ENCODE results near the gene SCFD2.

The SCFD2 gene

DNA sequence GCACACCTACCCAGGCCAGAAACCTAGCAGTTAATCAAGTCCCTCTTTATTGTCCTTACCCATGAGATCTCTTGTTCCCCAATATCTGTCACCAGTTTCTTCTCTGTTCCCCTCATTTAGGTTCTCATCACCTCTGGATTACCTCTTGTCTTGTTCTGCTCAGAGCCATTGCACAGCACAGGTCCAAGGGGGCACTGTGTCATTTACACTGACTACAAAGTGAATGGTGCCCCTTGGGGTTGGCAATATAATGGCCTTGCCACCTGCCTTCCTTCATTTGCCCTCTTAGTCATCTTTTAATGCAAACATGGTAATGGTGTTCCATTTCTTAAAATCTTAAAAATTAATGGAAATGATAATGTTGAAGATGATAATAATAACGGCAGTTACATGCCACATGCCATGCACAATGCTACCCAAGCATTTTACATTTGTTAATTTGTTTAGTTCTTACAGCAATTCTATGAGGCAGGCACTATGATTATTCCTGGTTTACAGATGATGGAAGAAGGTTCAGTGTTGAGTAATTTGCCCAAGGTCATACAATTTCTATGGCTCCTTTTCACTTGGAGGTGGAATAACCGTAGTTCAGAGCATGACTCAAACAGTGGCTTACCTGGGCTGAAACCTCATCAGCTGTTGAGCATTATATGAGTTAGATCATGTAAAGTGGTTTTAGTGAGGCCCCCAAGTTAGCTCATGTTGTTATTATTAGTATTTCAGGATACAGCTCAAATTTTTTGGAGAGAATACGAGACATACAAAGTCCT, 385.9 kb downstream of the SCFD2 start:
- no peak for DNase-seq

DNA sequence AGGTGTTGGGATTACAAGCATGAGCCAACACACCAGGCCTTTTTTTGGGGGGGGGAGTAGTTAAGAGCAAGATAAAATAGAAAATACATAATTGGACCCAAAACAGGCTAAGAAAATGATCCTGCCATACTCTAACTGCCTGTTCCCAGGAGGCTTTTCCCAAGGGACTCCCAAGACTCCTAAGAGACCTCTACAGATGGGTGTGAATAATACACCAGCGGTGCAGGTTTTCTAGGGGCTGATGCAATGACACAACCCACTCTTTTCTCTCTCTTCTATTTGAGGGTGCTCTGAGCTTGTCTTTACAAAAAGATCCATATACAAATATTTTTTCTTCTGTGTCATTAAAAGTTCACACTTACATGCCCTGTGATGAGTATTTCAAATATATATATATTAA, 386.8 kb downstream of the SCFD2 start:
- DNase-seq: no peak

DNA sequence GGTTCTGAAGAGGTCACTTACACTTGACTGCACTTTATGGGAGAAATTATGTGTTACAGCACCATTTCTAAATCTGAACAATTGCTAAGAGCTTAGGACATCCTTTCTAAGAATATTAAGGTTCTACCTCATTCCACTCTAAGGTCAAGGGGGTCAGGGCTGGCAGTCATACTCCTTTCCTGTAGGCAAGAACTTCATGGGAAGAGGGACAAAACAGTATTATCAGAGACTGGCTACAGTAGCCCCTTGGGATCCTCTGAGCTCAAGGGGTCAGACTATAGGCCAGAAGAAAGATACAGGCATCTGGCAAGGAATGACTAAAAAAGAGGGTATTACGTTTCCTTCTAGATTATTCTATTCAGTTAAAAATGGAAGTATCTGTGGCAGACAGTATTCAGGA, 388.6 kb downstream of the SCFD2 start:
- no peak for DNase-seq

DNA sequence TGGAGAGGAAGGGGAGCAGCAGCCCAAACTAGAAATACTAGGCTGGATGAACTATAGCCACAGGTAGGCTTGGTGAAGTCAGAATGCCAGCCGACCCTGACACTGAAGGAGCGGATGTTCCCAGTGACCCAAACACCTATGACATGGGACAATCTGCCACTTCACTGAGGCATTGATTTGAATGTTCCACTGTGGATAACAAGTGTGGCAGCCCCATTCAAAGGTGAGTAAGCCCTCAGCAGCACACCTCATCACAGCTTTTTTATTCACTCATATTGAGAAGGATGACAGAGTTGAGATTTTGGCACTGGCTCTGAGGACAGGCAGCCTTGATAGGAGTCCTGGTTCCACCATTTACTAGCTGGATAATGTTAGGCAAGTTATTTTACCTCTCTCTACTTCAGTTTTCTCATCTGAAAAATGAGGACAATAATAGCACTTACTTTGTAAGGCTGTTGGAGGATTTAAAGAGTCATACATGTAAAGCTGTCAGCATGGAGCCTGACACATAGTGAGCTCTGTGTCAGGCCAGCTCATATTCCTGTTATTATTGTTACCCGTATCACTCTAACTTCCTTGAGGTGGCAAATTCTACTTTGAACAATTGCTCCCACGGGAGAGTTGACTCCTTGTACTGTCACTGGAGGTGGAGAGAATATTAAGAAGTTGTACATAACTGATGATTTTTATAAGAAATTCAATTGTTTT, 389.2 kb downstream of the SCFD2 start:
- no peak for DNase-seq

DNA sequence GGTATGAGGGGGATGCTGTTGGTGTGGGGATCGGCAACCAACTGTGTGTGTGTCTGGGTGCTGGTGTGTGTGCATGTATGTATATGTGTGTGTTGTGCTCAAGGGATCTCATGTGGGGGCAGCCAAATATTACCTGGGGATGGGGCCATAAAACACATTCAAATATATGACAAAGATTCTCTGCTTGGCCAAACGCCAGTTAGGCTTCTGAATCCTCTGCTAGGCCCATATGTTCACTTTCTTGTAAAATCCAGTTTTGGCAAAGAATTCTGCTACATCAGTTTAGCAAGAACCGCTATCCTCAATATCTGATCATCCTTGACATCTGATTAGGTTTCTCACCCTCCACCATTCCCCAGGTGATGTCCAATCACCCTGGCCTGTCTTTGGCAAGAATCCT, 397.2 kb downstream of the SCFD2 start:
- DNase-seq: no peak

DNA sequence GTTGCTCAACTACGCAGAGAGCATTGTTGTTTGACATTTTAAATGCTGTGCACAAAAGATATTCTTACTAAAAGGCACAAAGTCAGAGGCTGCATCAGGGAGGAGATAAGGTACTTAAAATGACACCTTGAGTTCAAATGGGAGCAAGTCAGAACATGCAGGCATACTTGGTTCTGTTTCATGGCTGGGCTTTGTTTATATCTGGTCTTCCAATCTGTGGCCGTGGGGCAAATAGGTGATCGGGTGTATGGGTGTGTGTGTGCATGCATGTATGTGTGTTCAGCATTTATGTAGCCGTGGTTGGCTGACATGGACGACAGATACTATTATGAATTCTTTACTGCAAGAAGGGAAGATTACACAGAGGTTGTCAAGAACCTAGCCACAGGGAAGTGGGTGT, 397.6 kb downstream of the SCFD2 start:
- no peak for DNase-seq

DNA sequence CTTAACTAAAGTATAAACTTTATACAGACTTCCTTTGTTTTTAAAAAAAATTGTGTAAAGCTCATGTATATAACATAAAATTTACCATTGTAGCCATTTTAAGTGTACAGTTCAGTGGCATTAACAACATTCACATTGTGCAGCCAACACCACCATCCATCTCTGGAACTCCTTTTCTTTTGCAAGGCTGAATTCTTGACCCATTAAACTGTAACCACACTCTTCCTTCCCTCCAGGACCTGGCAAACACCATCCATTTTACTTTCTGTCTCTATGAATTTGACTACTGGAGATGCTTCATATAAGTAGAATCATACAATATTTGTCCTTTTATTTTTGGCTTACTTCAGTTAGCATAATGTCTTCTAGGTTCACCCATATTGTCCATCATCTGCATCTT, 399.1 kb downstream of the SCFD2 start:
- DNase-seq: no peak

DNA sequence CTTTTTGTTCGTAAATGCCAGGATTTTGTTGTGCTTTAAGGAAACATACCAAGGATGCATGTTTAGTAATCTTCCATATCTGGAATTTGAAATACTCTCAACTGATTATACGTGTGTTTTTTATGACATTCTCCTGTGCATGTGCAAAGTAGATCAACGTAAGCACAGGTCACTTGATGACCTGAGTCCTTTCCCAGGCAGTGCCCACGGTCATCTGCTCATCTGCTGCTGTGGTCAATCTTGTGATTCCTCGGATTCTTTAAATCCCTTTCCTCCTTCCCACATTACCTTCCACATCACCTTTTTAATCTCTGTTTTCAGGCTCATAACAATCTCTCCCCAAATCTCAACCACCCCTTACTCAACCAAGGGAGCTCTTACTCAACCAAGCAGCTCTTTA, 399.7 kb downstream of the SCFD2 start:
- no peak for DNase-seq

DNA sequence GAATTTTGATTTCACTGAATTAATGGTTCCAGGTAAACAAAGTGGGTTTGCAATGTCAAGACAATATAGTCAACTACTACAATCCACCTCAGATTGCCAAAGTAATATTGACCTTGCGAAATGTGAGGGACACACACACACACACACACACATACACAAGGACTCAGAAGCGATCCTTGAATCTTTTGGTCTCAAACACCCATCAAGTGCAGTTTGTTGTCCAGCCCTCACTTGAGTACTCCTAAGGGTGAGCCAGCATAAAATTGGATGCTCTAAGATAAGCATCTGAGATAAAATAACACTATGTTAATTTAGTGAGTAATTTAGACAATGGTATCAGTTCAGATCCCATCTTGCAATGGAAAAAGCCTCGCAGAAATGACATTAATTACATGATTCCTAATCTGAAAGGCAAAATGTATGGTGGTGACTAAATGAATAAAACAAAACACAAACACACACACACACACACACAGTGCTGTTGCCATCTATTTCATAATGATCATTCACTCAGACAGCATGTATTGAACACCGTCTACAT, 401.2 kb downstream of the SCFD2 start:
- DNase-seq: no peak

DNA sequence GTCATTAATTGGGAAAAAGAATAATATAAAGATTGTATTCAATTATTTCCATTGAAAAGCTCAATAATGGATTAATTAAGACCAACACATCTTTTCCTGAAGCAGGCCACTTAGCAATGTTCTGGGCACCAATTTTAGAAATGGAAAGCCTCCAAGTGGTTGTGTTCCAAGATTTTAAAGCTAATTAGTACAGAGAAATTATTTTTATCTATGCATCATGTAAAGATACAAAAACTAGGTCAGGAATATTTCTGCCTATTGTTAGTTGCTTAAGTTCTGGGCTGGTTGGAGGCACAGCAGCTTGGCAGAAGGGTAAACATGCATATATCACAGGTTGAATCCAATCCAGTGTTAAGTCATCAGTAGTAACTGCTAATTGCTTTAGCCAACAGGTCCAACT, 401.9 kb downstream of the SCFD2 start:
- DNase-seq: no peak

DNA sequence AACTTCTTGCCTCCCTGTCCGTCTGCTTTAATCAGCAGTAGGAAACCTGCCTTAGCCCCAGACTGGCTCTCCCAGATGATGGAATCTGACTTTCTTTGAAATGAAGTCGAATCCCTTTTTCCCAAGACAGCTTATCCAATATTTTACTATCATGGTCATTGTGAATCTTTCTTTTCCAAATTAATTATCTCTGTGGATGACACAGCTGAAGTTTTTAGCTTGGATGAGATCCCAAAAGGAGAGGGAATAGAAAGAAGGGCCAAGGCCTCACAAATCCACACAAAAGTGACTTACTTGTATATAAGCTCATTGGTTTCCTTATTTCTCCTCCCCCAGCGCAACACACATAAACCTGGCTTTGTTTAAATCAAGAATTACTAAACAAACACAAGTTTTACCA, 403.1 kb downstream of the SCFD2 start:
- no peak for DNase-seq

DNA sequence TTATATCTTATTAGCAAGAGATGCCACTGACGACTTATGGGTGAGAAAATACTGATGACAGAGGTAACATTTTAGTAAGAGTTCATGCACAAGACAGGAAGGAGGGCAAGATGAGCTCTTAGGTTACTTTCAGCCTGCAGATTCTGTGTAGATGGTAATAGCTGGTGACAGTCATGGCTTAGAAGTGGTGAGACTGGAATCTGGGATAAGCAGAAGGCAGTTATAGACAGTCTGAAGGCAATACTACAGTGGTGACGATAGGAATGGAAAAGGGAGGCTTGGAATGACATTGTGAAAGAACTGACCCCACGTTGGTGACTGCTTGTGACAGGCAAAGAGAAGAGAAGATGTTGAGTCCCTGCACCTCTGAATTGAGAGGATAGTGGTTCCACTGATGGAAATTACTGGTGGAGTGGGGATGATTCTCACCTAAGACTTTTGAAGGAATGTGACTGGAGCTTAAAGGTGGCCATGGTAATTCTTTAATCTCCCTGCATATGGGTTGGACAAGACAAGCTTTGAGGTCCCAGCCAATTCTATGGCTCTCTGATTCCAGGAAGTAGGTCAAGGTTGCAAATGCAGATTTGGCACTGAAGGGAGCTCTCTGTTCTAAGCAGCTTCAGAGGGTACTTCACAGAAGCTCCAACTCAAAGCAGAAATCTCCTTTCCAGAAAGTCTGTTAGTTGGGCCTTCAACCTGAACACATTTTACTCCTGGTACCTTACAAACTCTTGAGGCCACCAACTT, 404.0 kb downstream of the SCFD2 start:
- DNase-seq: no peak

DNA sequence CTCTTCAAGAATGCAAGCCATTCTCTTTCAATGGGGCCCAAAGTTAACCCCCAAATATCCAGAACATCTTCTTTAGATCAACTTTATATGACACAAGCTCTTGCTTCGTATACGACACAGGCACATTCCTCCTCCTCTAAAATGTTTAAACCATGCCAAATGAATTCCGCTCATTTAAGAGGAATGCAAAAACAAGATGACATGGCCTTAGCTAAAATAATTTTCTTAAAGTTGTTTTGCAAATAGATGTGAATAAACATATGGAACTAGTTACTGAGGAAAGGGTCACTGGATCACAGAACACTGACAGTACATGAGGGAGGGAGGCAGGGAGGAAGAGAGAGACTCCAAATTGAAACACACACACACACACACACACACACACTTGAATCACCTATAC, 406.3 kb downstream of the SCFD2 start:
- no peak for DNase-seq

DNA sequence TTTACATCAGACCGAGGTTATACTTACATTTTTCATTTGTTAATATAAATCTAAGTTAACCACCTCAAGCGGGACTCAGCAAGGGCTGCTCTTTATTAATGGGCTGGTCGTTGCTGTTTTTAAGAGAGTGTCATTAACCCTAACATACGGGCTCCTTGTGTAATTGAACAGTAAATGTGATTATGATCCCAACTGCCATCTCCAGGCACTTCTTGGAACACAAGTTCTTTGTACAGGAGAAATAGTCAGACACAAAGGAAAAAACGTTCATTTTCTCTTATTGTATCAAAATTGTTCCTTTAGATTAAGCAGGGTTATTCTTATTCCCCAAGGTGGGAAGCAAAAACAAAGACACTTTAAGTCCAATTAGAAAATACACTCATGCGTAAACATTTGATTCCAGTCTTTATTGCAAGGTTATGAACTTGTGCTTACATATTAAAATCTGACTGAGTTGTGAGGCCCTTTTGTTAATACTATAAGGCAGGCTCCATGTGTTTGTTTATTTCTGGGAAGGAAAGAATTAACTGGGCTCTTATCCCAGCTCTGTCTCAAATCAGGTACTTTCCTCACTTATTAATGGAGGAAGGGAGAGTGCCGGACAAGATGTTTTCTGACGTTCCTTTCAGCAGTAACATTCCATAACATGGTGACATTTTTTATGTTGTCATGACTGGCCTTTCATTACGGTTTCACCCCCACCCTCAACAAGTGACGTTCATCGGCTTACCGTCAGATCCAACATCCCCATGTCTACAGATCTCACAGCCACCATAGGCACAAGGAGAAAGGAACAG, 407.8 kb downstream of the SCFD2 start:
- no peak for DNase-seq

DNA sequence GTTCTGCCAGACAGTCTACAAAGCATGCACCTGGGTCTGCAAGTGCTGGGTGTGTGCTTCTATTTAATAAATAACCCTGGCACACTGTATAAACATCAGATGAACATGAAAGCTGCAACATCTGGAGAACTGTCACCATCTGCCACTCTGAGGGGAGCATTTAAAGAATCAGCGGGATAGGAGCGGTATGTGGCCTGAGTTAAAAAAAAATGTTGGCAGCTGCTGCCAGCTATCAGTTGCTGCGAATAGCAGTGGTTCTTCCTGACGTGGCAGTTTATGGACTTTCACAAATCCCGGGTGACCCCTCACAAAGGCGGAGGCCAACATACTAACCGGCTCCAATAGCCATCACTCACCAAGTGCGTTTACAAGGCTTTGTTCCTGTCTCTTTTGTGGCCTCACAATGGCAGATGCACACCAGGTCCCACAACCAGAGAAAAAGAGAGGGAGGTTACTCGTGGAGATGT, 408.6 kb downstream of the SCFD2 start:
- no peak for DNase-seq

DNA sequence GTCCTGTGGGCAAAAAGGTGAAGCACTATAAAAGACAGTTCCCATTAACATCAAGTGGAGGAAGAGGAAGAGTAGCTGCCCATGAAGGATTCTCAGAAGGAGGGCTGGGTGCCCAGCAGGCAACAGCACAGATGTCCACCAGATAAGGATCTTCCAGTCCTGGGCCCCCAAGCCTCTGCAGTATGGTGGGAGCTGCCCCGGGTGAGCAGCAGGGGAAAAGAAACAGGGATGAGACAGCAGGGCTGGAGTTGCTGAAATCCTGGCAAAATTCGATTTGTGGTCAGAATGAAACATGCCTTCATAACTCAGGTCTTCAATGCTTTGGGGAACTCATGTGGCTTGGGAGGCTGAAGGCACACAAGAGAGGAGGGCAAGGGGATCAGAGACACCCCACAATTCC, 409.2 kb downstream of the SCFD2 start:
- no peak for DNase-seq

DNA sequence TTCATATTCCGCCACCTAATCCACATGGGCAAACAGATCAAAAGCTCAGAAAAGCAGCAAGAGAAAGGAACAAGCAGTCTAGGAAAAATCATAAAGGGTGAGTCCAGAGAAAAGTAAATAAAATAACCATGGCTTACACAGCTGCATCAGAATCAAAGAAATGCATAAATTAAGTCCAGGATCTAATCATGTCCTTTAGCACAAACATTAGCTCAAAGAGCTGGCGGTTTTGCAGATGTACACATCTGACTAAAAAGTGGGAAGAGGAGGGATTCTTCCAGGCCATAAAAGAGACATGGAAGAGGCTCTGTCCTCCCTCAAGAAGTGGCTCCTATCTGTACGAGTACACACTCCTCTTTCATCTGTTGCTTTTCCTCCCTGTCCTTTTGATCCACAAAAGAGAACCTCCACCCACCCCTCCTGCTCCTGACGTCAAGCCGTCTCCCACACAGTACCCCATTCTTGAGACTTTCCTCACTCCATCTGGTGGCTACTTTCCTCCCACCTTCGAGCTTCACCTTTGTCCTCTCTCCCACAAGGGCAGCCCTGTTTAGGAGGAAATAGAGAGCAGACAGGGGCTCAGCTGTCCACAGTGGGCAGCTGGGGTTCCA, 411.2 kb downstream of the SCFD2 start:
- no peak for DNase-seq

DNA sequence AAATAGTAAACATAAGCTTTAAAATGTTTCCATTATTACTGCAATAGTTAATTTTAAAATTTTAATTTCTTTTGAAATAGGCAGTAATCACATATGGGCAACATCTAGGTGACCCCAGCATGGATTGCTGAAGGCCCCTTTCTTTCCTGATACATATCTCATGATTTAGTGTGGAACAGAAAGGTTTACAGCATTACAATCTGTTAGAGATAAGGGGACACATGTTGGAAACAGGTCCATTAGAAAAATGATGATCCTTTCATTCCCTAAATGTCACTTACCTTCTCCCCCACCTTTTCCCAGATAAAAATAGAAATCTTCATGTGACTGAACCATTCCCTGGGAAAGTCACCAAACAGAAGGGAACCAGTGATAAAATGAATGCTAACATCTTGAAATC, 413.3 kb downstream of the SCFD2 start:
- DNase-seq: no peak

DNA sequence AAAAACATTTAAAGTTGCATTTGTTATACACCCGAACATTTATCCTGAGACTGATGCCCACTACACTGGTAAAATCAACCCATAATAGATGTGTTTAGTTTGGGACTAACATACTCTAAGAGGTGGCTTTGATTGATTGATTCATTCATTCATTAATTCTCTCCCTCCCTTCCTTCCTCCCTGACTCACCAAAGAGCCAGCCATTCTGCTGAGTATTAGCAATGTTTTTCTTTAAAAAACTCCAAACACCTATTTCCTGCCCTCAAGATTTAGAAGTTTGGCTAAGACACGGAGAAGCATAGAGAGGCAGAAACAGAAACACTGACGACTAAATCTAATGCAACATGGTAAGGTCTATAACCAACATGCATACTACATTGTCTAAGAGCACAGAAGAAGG, 414.8 kb downstream of the SCFD2 start:
- no peak for DNase-seq

DNA sequence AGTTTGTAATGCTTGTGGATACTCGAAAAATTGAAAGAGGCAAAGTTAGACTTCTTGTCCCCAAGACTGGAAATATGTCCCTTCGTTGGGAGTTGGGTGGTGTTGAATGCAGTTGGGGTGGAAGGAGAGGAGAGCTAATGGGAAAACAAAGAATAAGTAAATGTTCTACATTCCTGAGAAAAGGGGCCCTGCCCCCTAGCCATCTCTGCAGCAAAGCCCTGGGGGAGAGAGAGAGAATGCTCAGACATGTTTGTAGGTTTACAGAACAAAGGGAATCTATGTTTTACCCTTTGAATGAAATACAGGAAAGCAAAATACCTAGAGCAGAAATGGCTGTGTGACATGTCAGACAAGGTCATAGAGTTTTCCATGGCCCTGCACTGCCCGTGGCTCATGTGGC, 415.6 kb downstream of the SCFD2 start:
- DNase-seq: no peak

DNA sequence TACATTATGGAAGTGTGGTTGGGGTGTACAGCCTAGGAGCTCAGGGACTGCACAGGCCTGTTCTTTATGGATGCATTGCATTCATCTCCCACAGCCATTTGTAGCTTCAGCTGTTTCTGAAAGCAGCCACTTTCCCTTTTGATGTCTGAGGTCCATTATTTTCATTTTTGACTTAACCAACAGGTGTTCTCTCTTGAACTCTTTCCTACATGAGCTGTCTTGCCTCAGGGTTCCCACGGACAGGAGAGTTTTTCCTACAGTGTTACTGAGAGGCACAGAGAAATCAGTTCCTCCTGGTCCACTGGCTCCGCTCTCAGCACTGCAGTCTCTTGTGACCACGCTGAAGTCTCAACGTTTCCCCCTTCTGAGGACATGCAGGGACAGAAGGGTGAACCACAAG, 416.5 kb downstream of the SCFD2 start:
- no peak for DNase-seq

DNA sequence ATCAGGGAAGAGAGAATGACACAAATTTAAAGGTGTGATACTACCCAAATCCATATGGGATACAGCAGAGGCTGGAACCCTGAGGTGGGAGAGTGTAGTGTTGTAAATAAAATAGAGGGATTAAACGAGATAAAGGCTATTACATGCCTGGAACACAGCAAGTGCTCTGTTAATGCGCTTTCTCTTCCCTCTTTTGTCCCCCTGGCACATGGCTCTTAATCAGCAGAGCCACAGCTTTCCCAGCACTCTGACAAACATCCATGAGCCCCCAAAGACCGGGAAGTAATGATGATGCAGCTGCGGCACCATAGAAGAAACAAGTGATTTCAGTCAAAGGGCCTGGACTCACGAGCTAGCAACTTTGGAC, 417.8 kb downstream of the SCFD2 start:
- DNase-seq: no peak
